Measurements from ENCODE around the gene MAP1LC3B. TPM values are rescaled to one million over a fixed set of nuclear protein-coding genes. Genes with fewer than 3 reads are reported as not detected.

MAP1LC3B gene
- total RNA-seq, 1 donor from 2014 or later, result 141 TPM

- DNase-seq (ENCODE audit: extremely low spot score, unreplicated experiment), result no peak
- Mint-ChIP-seq H3K4me1 (ENCODE audit: unreplicated experiment) (no peaks in the 10 kb centered on the region), H3K4me3 (ENCODE audit: unreplicated experiment) (no peak overlapping the region), H3K27me3 (ENCODE audit: unreplicated experiment) (no peaks in the 10 kb centered on the region), H3K27ac (ENCODE audit: unreplicated experiment) (no peak overlapping the region), H3K9me3 (ENCODE audit: unreplicated experiment) (no peaks in the 10 kb centered on the region), H3K36me3 (ENCODE audit: unreplicated experiment) (peaks cover 46% of the 10 kb centered on the region)
- no peak for TF ChIP-seq CTCF (IDR thresholded peaks at IDR 0.05)
Observed at GRCh38 chr16:87418644-87419043, 26.5 kb downstream of the MAP1LC3B start.

GRCh38 chr16:87420026-87421002 lies 28.2 kb downstream of the MAP1LC3B start:
- no peak for TF ChIP-seq CTCF (IDR thresholded peaks at IDR 0.05)
- H3K36me3 Mint-ChIP-seq (ENCODE audit: unreplicated experiment), result peaks cover 48% of the 10 kb centered on the region
- H3K27me3 Mint-ChIP-seq (ENCODE audit: unreplicated experiment), result no peaks in the 10 kb centered on the region
- no peak overlapping the region for H3K4me3 Mint-ChIP-seq (ENCODE audit: unreplicated experiment)
- no peak overlapping the region for H3K27ac Mint-ChIP-seq (ENCODE audit: unreplicated experiment)
- no peaks in the 10 kb centered on the region for H3K9me3 Mint-ChIP-seq (ENCODE audit: unreplicated experiment)
- peaks cover 13% of the 10 kb centered on the region for H3K4me1 Mint-ChIP-seq (ENCODE audit: unreplicated experiment)
- no peak for DNase-seq (ENCODE audit: extremely low spot score, unreplicated experiment)

- no peak overlapping the region for H3K4me3 Mint-ChIP-seq (ENCODE audit: unreplicated experiment)
- peaks cover 45% of the 10 kb centered on the region for H3K36me3 Mint-ChIP-seq (ENCODE audit: unreplicated experiment)
- H3K4me1 Mint-ChIP-seq (ENCODE audit: unreplicated experiment), result peaks cover 15% of the 10 kb centered on the region
- no peak for TF ChIP-seq CTCF (IDR thresholded peaks at IDR 0.05)
- no peak for DNase-seq (ENCODE audit: extremely low spot score, unreplicated experiment)
- H3K27me3 Mint-ChIP-seq (ENCODE audit: unreplicated experiment), result no peaks in the 10 kb centered on the region
- no peak overlapping the region for H3K27ac Mint-ChIP-seq (ENCODE audit: unreplicated experiment)
- H3K9me3 Mint-ChIP-seq (ENCODE audit: unreplicated experiment), result no peaks in the 10 kb centered on the region
Observed at GRCh38 chr16:87421003-87421912, 29.1 kb downstream of the MAP1LC3B start.

- no peak overlapping the region for H3K4me3 Mint-ChIP-seq (ENCODE audit: unreplicated experiment)
- no peaks in the 10 kb centered on the region for H3K27me3 Mint-ChIP-seq (ENCODE audit: unreplicated experiment)
- no peaks in the 10 kb centered on the region for H3K9me3 Mint-ChIP-seq (ENCODE audit: unreplicated experiment)
- DNase-seq (ENCODE audit: extremely low spot score, unreplicated experiment), result no peak
- no peak overlapping the region for H3K27ac Mint-ChIP-seq (ENCODE audit: unreplicated experiment)
- H3K36me3 Mint-ChIP-seq (ENCODE audit: unreplicated experiment), result peaks cover 42% of the 10 kb centered on the region
- peaks cover 15% of the 10 kb centered on the region for H3K4me1 Mint-ChIP-seq (ENCODE audit: unreplicated experiment)
- TF ChIP-seq CTCF (IDR thresholded peaks at IDR 0.05), result no peak
Observed at GRCh38 chr16:87422106-87422505, 30.0 kb downstream of the MAP1LC3B start.
